ENCODE results near the gene OR2M2.

OR2M2 gene

DNA sequence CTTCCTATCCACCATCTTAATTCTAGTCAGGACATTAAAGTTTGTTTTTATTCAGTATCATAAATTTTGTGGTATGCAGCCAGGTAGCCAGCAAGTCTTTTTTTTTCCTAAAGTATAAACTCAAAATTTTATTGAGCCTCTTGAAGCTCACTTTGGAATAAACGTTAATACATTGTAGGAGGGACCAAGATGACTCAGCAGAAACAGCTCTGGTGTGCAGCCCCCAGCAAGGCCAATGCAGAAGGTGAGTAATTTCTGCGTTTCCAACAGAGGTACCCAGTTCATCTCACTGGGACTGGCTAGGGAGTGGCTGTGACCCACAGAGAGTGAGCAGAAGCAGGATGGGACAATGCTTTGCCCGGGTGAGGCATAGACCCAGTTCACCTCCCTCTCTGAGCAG lies 12.7 kb downstream of the OR2M2 start:
- H3K79me2 ChIP-seq (ENCODE audit: low read length) = no peaks in the 10 kb centered on the region
- no peak overlapping the region for H3K4me3 ChIP-seq (ENCODE audit: low read length)
- no peaks in the 10 kb centered on the region for H3K36me3 ChIP-seq (replicated peaks; ENCODE audit: low read depth, low read length)
- TF ChIP-seq CTCF (IDR thresholded peaks at IDR 0.05; ENCODE audit: low read depth, low read length) (no peak), EZH2phosphoT487 (IDR thresholded peaks at IDR 0.05; ENCODE audit: low read depth) (no peak)
- no peaks in the 10 kb centered on the region for H3K4me1 ChIP-seq (ENCODE audit: low read length)
- no peak overlapping the region for H3K27ac ChIP-seq (ENCODE audit: low read length)
- no peak overlapping the region for H3K9ac ChIP-seq (ENCODE audit: low read length)
- H2AFZ ChIP-seq (ENCODE audit: low read depth, low read length) = no peak overlapping the region
- H3K27me3 ChIP-seq (ENCODE audit: low read depth, low read length) = no peaks in the 10 kb centered on the region
- H4K20me1 ChIP-seq (ENCODE audit: insufficient read depth, low read length) = no peaks in the 10 kb centered on the region
- H3K9me3 ChIP-seq (ENCODE audit: insufficient read depth, low read length) = no peaks in the 10 kb centered on the region
- H3K4me2 ChIP-seq (ENCODE audit: low read length) = no peak overlapping the region

GRCh38 chr1:248189026-248189425 lies 14.4 kb downstream of the OR2M2 start:
- Histone ChIP-seq H4K20me1 (ENCODE audit: insufficient read depth, low read length) (no peaks in the 10 kb centered on the region), H3K4me2 (ENCODE audit: low read length) (no peak overlapping the region), H3K4me1 (ENCODE audit: low read length) (no peaks in the 10 kb centered on the region), H3K27me3 (ENCODE audit: low read depth, low read length) (no peaks in the 10 kb centered on the region), H3K36me3 (replicated peaks; ENCODE audit: low read depth, low read length) (no peaks in the 10 kb centered on the region), H2AFZ (ENCODE audit: low read depth, low read length) (no peak overlapping the region), H3K9me3 (ENCODE audit: insufficient read depth, low read length) (no peaks in the 10 kb centered on the region), H3K79me2 (ENCODE audit: low read length) (no peaks in the 10 kb centered on the region), H3K4me3 (ENCODE audit: low read length) (no peak overlapping the region), H3K27ac (ENCODE audit: low read length) (no peak overlapping the region), H3K9ac (ENCODE audit: low read length) (no peak overlapping the region)
- no peak for TF ChIP-seq CTCF (IDR thresholded peaks at IDR 0.05; ENCODE audit: low read depth, low read length)
- no peak for TF ChIP-seq EZH2phosphoT487 (IDR thresholded peaks at IDR 0.05; ENCODE audit: low read depth)

DNA sequence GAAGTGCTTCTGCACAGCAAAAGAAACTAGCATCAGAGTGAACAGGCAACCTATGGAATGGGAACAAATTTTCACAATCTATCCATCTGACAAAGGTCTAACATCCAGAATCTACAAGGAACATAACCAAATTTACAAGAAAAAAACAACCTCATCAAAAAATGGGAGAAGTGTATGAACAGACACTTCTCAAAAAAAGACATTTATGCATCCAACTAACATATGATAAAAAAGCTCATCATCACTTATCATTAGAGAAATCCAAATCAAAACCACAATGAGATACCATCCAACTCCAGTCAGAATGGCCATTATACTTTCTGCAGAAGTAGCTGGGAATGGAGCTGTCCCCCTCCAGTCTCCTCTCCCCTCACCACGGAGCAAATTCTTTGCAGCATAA lies 19.5 kb downstream of the OR2M2 start:
- Histone ChIP-seq H3K9me3 (ENCODE audit: insufficient read depth, low read length) (no peaks in the 10 kb centered on the region), H3K27ac (ENCODE audit: low read length) (no peak overlapping the region), H4K20me1 (ENCODE audit: insufficient read depth, low read length) (no peaks in the 10 kb centered on the region), H3K36me3 (replicated peaks; ENCODE audit: low read depth, low read length) (no peaks in the 10 kb centered on the region), H3K79me2 (ENCODE audit: low read length) (no peaks in the 10 kb centered on the region), H3K4me2 (ENCODE audit: low read length) (no peak overlapping the region), H2AFZ (ENCODE audit: low read depth, low read length) (no peak overlapping the region), H3K4me3 (ENCODE audit: low read length) (no peak overlapping the region), H3K9ac (ENCODE audit: low read length) (no peak overlapping the region), H3K4me1 (ENCODE audit: low read length) (no peaks in the 10 kb centered on the region), H3K27me3 (ENCODE audit: low read depth, low read length) (no peaks in the 10 kb centered on the region)
- TF ChIP-seq EZH2phosphoT487 (IDR thresholded peaks at IDR 0.05; ENCODE audit: low read depth) = no peak
- no peak for TF ChIP-seq CTCF (IDR thresholded peaks at IDR 0.05; ENCODE audit: low read depth, low read length)

- no peaks in the 10 kb centered on the region for H4K20me1 ChIP-seq (ENCODE audit: insufficient read depth, low read length)
- H3K36me3 ChIP-seq (replicated peaks; ENCODE audit: low read depth, low read length) = no peaks in the 10 kb centered on the region
- TF ChIP-seq CTCF (IDR thresholded peaks at IDR 0.05; ENCODE audit: low read depth, low read length) = no peak
- TF ChIP-seq EZH2phosphoT487 (IDR thresholded peaks at IDR 0.05; ENCODE audit: low read depth) = no peak
- no peak within 1 kb of the TSS for H3K4me2 ChIP-seq (ENCODE audit: low read length)
- no peak within 1 kb of the TSS for H3K27ac ChIP-seq (ENCODE audit: low read length)
- no peaks in the 10 kb centered on the region for H3K4me1 ChIP-seq (ENCODE audit: low read length)
- H3K27me3 ChIP-seq (ENCODE audit: low read depth, low read length) = no peaks in the 10 kb centered on the region
- no peak within 1 kb of the TSS for H3K4me3 ChIP-seq (ENCODE audit: low read length)
- H2AFZ ChIP-seq (ENCODE audit: low read depth, low read length) = no peak within 1 kb of the TSS
- no peak within 1 kb of the TSS for H3K9ac ChIP-seq (ENCODE audit: low read length)
- H3K9me3 ChIP-seq (ENCODE audit: insufficient read depth, low read length) = no peaks in the 10 kb centered on the region
- H3K79me2 ChIP-seq (ENCODE audit: low read length) = no peaks in the 10 kb centered on the region
Measured at GRCh38 chr1:248196965-248197364, 22.3 kb downstream of the OR2M2 start, which contains the start of gene OR2M3. TSS of gene OR2M3 (plus strand) at chr1:248197265. CDS start at chr1:248203068, 5,803 bp downstream.
